Esophagus squamous epithelium (tissue), 4 donors: ENCODE data around the gene G0S2.

Experiments
- CTCF ChIP-seq, 6 experiments: fragments of 450-650 bp in 4 of 6; fragments of 200-600 bp in 2 of 6; sonication (generic) in 2 of 6; IDR thresholded peaks; one replicate each; pipeline ENCODE4 v1.5.1; 2016 to 2019; ENCODE audit warnings: antibody characterized with exemption in 6 of 6, mild to moderate bottlenecking in 4 of 6, moderate library complexity in 4 of 6
- POLR2A ChIP-seq, 4 donors: fragments of 450-650 bp; IDR thresholded peaks; one replicate each; pipeline ENCODE4 v1.6.1; 2017; ENCODE audit warnings: antibody characterized with exemption in 4 of 4, mild to moderate bottlenecking in 4 of 4, moderate library complexity in 3 of 4

GRCh38 chr1:209670441-209671082 lies 4.7 kb upstream of the G0S2 start:
- TF ChIP-seq CTCF (IDR thresholded peaks at IDR 0.05) (no peak), POLR2A (IDR thresholded peaks at IDR 0.05) (no peak)
